Natural killer cell (primary cell): Measurements from ENCODE around the gene MFSD1. TPM values are rescaled to one million over a fixed set of nuclear protein-coding genes. Genes with fewer than 3 reads are reported as not detected.

Source experiments
- ATAC-seq, 3 donors: fragments of 150-1000 bp in 2 of 3; fragments of 200-7000 bp in 1 of 3; cut with Tn5 transposase; 1 replicate in 1 of 3; 2 replicates in 2 of 3; pipeline ENCODE4 v1.10.0; 2021; ENCODE audit warnings: mild to moderate bottlenecking in 2 of 3, moderate library complexity in 2 of 3
- DNase-seq, 2 donors: peaks; one replicate each; pipeline versions ENCODE4 v3.0.0 to v3.0.0-alpha.2; 2013 to 2021; ENCODE audit warnings: mixed read lengths in 1 of 2
- H3K27ac ChIP-seq: one replicate; pipeline ENCODE4 v1.5.1; 2013; ENCODE audit warnings: mild to moderate bottlenecking, low read length
- H3K27me3 ChIP-seq: one replicate; pipeline ENCODE4 v1.6.1; 2013; ENCODE audit warnings: low read length; ENCODE audit not compliant: control insufficient read depth, insufficient read depth
- H3K36me3 ChIP-seq: one replicate; pipeline ENCODE4 v1.6.1; 2013; ENCODE audit warnings: low read length; ENCODE audit not compliant: control insufficient read depth, insufficient read depth
- H3K4me1 ChIP-seq: one replicate; pipeline ENCODE4 v1.6.1; 2013; ENCODE audit warnings: low read length; ENCODE audit not compliant: control insufficient read depth, insufficient read depth
- H3K4me3 ChIP-seq: one replicate; pipeline ENCODE4 v1.5.1; 2013; ENCODE audit warnings: low read length
- H3K9me3 ChIP-seq: one replicate; pipeline ENCODE4 v1.6.1; 2013; ENCODE audit warnings: low read length; ENCODE audit not compliant: control insufficient read depth, insufficient read depth
- H3K27ac Mint-ChIP-seq, 2 donors: one replicate each; pipeline ENCODE4 v1.8.0; 2022; ENCODE audit warnings: mild to moderate bottlenecking in 2 of 2, mixed read lengths in 2 of 2, moderate library complexity in 1 of 2
- H3K27me3 Mint-ChIP-seq, 2 donors: one replicate each; pipeline ENCODE4 v1.8.0; 2022; ENCODE audit warnings: low read depth in 2 of 2, mixed read lengths in 2 of 2
- H3K36me3 Mint-ChIP-seq: one replicate; pipeline ENCODE4 v1.8.0; 2022; ENCODE audit warnings: mixed read lengths
- H3K4me1 Mint-ChIP-seq, 2 donors: one replicate each; pipeline ENCODE4 v1.8.0; 2022; ENCODE audit warnings: mixed read lengths in 2 of 2
- H3K4me3 Mint-ChIP-seq: one replicate; pipeline ENCODE4 v1.8.0; 2022; ENCODE audit warnings: mild to moderate bottlenecking, moderate library complexity, mixed read lengths
- H3K9me3 Mint-ChIP-seq, 2 donors: one replicate each; pipeline ENCODE4 v1.8.0; 2022; ENCODE audit warnings: mixed read lengths in 2 of 2
- CTCF ChIP-seq: fragments of 200-600 bp; IDR thresholded peaks from one replicate; pipeline ENCODE4 v1.8.0; 2022; ENCODE audit warnings: antibody characterized with exemption
- WGBS: methylation state at CpG from one replicate; pipeline ENCODE4 v1.1.7; 2013; ENCODE audit warnings: missing lambda C conversion rate; ENCODE audit not compliant: insufficient coverage; 5-methylcytosine and 5-hydroxymethylcytosine counted together
- intact Hi-C: fragments of 100-400 bp; cut with micrococcal nuclease; formaldehyde crosslinking; loops from one replicate; pipeline ENCODE4 v1.14.2; 2022
- total RNA-seq, 4 donors: library from RNA; stranded (reverse); fragments of 120-200 nt in 1 of 4; gene quantifications; one replicate each; pipeline versions ENCODE4 v1.2.3 to v1.2.4, GENCODE V29; 2013 to 2022

MFSD1 gene
- total RNA-seq, 3 donors from 2014 or later (not counting 1 experiment from before 2014, with no cell fraction given) = 27.3 to 37.3 (median 33.6) TPM

- Histone ChIP-seq H3K9me3 (no peaks in the 10 kb centered on the region), H3K27me3 (no peaks in the 10 kb centered on the region), H3K4me1 (no peaks in the 10 kb centered on the region), H3K27ac (no peak overlapping the region), H3K36me3 (peaks cover 27% of the 10 kb centered on the region), H3K4me3 (no peak overlapping the region)
- H3K4me1 Mint-ChIP-seq = peaks cover 0 to 4% of the 10 kb centered on the region in 2 donors
- no peak overlapping the region for H3K4me3 Mint-ChIP-seq
- ATAC-seq (no peak), DNase-seq (no peak)
- intact Hi-C loops = no loop called here
- H3K36me3 Mint-ChIP-seq = peaks cover 10% of the 10 kb centered on the region
- no peaks in the 10 kb centered on the region for H3K27me3 Mint-ChIP-seq
- 91% methylated on average over 4 of the region's 4 CpGs for WGBS
- no peak overlapping the region for H3K27ac Mint-ChIP-seq
- no peak for TF ChIP-seq CTCF
- no peaks in the 10 kb centered on the region for H3K9me3 Mint-ChIP-seq
Observed at GRCh38 chr3:158830391-158830790, 28.5 kb downstream of the MFSD1 start.

GRCh38 chr3:158831861-158832260 lies 30.0 kb downstream of the MFSD1 start:
- peaks cover 23% of the 10 kb centered on the region for H3K36me3 ChIP-seq

GRCh38 chr3:158835631-158836030 lies 33.8 kb downstream of the MFSD1 start:
- no peak for DNase-seq
- no peak for TF ChIP-seq CTCF
- intact Hi-C loops = no loop called here
- no peak overlapping the region for H3K4me3 ChIP-seq
- Mint-ChIP-seq H3K9me3 (no peaks in the 10 kb centered on the region), H3K27me3 (no peaks in the 10 kb centered on the region), H3K36me3 (peaks cover 3% of the 10 kb centered on the region), H3K27ac (no peak overlapping the region), H3K4me1 (peaks cover 17 to 22% of the 10 kb centered on the region in 2 donors), H3K4me3 (no peak overlapping the region)
- H3K27me3 ChIP-seq = no peaks in the 10 kb centered on the region
- 96% methylated on average over 2 of the region's 3 CpGs for WGBS
- H3K9me3 ChIP-seq = no peaks in the 10 kb centered on the region
- no peak for ATAC-seq
- H3K36me3 ChIP-seq = peaks cover 5% of the 10 kb centered on the region
- no peak overlapping the region for H3K27ac ChIP-seq
- H3K4me1 ChIP-seq = no peaks in the 10 kb centered on the region

More at GRCh38 chr3:158831861-158832260, 30.0 kb downstream of the MFSD1 start:
- Histone ChIP-seq H3K9me3 (no peaks in the 10 kb centered on the region), H3K27ac (no peak overlapping the region), H3K4me1 (no peaks in the 10 kb centered on the region), H3K27me3 (no peaks in the 10 kb centered on the region), H3K4me3 (no peak overlapping the region)
- intact Hi-C loops = no loop called here
- no peak overlapping the region for H3K27ac Mint-ChIP-seq
- no peaks in the 10 kb centered on the region for H3K9me3 Mint-ChIP-seq
- H3K4me3 Mint-ChIP-seq = no peak overlapping the region
- peaks cover 10% of the 10 kb centered on the region for H3K36me3 Mint-ChIP-seq
- peaks cover 3 to 8% of the 10 kb centered on the region in 2 donors for H3K4me1 Mint-ChIP-seq
- TF ChIP-seq CTCF = no peak
- ATAC-seq = no peak
- 100% methylated on average over 1 of the region's 2 CpGs for WGBS
- no peaks in the 10 kb centered on the region for H3K27me3 Mint-ChIP-seq
- no peak for DNase-seq

- Histone ChIP-seq H3K9me3 (no peaks in the 10 kb centered on the region), H3K36me3 (peaks cover 5% of the 10 kb centered on the region), H3K4me3 (no peak overlapping the region), H3K27ac (no peak overlapping the region), H3K27me3 (no peaks in the 10 kb centered on the region), H3K4me1 (no peaks in the 10 kb centered on the region)
- Mint-ChIP-seq H3K36me3 (no peaks in the 10 kb centered on the region), H3K4me3 (no peak overlapping the region), H3K9me3 (no peaks in the 10 kb centered on the region), H3K27me3 (no peaks in the 10 kb centered on the region), H3K27ac (no peak overlapping the region), H3K4me1 (peaks cover 17 to 22% of the 10 kb centered on the region in 2 donors)
- ATAC-seq = no peak
- 93% methylated on average over 3 of the region's 3 CpGs for WGBS
- no peak for DNase-seq
- intact Hi-C loops = no loop called here
- TF ChIP-seq CTCF = no peak
Observed at GRCh38 chr3:158836312-158836711, 34.5 kb downstream of the MFSD1 start.
